Omental fat pad (tissue), 4 donors: ENCODE data around the gene MYD88. TPM values are rescaled to one million over a fixed set of nuclear protein-coding genes. Genes with fewer than 3 reads are reported as not detected.

Experiments
- ATAC-seq: fragments of 150-250 bp; one replicate; pipeline ENCODE4 v1.9.1; 2016; ENCODE audit warnings: mild to moderate bottlenecking, moderate library complexity; ENCODE audit not compliant: low FRiP score
- DNase-seq: peaks from one replicate; pipeline ENCODE4 v3.0.0-alpha.2; 2019; ENCODE audit warnings: low spot score
- CTCF ChIP-seq, 3 donors: fragments of 450-650 bp; IDR thresholded peaks; one replicate each; pipeline ENCODE4 v1.5.1; 2016 to 2017; ENCODE audit warnings: antibody characterized with exemption in 3 of 3, mild to moderate bottlenecking in 3 of 3, moderate library complexity in 2 of 3
- small RNA-seq: library from RNA; depleted of rRNA; stranded (forward); fragments of <200 nt; gene quantifications from one replicate; pipeline ENCODE3, GENCODE V24; 2016
- total RNA-seq, 4 donors: library from RNA; depleted of rRNA; stranded (reverse); fragments of >200 nt; gene quantifications; one replicate each; pipeline ENCODE4 v1.1.0, GENCODE V29; 2016

MYD88 gene
- total RNA-seq, 4 donors from 2014 or later, result 37.6 to 78.0 (median 53.6) TPM

DNA sequence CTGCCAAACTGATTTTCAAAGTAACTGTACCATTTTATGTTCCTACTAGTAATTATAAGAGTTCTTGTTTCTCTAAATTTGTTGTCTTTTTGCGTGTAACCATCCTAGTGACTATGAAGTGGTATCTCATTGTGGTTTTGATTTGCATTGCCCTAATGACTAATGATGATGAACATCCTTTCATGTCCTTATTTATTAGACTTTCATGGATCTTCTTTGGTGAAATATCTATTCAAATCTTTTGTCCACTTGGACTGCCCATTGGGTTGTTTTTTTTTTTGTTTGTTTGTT, 30.5 kb downstream of the MYD88 start:
- no peak for TF ChIP-seq CTCF (IDR thresholded peaks at IDR 0.05)
- ATAC-seq, result no peak
- DNase-seq, result no peak

GRCh38 chr3:38170722-38171121, 32.3 kb downstream of the MYD88 start:
- no peak for TF ChIP-seq CTCF (IDR thresholded peaks at IDR 0.05)
- ATAC-seq, result no peak
- DNase-seq, result no peak

GRCh38 chr3:38171622-38172021, 33.2 kb downstream of the MYD88 start:
- TF ChIP-seq CTCF (IDR thresholded peaks at IDR 0.05), result no peak
- ATAC-seq (no peak), DNase-seq (no peak)

DNA sequence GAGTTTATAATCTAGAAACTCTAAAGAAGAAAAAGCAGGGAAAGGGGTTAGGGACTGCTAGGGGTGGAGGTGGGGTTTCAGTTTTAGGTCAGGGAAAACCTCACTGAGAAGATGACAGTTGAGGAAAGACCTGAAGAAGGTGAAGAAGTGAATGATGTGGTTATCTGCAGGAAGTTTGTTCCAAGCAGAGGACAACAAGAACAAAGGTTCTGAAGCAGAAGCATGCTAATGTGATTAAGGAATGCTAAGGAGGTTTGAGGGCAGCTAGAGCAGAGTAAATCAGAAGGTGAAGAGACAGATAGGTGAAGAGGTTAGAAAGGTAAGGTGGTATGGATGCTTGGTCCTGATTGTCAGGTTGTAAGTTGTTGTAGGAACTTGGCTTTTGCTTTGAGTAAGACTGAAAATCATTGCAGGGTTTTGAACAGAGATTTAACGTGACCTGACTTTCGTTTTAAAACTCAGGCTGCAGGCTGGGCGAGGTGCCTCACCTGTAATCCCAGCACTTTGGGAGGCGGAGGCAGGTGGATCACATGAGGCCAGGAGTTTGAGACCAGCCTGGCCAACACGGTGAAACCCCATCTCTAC, 35.5 kb downstream of the MYD88 start:
- DNase-seq (no peak), ATAC-seq (no peak)
- no peak for TF ChIP-seq CTCF (IDR thresholded peaks at IDR 0.05)

- no peak for ATAC-seq
- TF ChIP-seq CTCF (IDR thresholded peaks at IDR 0.05), result no peak
- DNase-seq, result no peak
These were observed 38.7 kb downstream of the MYD88 start for GRCh38 chr3:38177181-38177580.

DNA sequence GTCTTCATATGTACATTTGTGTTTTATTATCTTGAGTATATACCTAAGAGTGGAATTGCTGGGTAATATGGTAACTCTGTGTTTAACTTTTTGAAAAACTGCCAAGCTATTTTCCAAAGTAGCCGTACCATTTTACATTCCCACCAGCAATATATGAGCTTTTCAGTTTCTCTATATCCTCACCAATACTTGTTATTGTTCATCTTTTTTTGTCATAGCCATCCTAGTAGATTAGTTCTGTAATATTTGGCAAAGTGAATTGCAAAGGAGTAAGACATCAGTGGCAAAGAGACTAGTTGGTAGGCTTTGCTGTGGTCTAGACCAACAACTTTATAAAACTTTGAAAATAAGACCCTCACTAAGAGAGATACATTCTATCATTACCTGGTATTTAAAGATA, 48.3 kb downstream of the MYD88 start:
- no peak for TF ChIP-seq CTCF (IDR thresholded peaks at IDR 0.05)
- DNase-seq (no peak), ATAC-seq (no peak)

- no peak for DNase-seq
- no peak for ATAC-seq
- TF ChIP-seq CTCF (IDR thresholded peaks at IDR 0.05), result no peak
These were observed 52.0 kb downstream of the MYD88 start for GRCh38 chr3:38190481-38190881.

Small RNAs within 50 kb of the gene (small RNA-seq; reads per million reads assigned to genes)
- gene RF00019, result not detected

Other genes with a start within 250 kb of the MYD88 start
- 10 to 100 TPM in 1 of 4 donors, 1 to 10 TPM in 3; 4.4 to 15.0 (median 5.6) TPM for gene VILL, start 147.9 kb upstream of the MYD88 start, total RNA-seq
- gene PLCD1, start 109.0 kb upstream of the MYD88 start, total RNA-seq, result 10 to 100 TPM; 12.5 to 24.4 (median 19.0) TPM
- gene DLEC1, start 99.5 kb upstream of the MYD88 start, total RNA-seq, result 1 to 10 TPM in 3 of 4 donors, under 1 TPM in 1; 0.47 to 5.5 (median 1.4) TPM
- 10 to 100 TPM; 48.1 to 69.5 (median 62.5) TPM for gene ACAA1, start 1.5 kb upstream of the MYD88 start, total RNA-seq
- gene OXSR1, start 26.9 kb downstream of the MYD88 start, total RNA-seq, result 10 to 100 TPM; 29.8 to 51.7 (median 45.5) TPM
- gene SLC22A13, start 127.2 kb downstream of the MYD88 start, total RNA-seq, result 1 to 10 TPM in 1 of 4 donors, under 1 TPM in 3; 0.48 to 2.5 (median 0.94) TPM
- under 1 TPM in 2 of 4 donors, not detected in 2; 0.24 to 0.65 TPM for gene SLC22A14, start 143.6 kb downstream of the MYD88 start, total RNA-seq
- 1 to 10 TPM; 2.1 to 4.1 (median 3.3) TPM for gene XYLB, start 208.1 kb downstream of the MYD88 start, total RNA-seq